ENCODE results near the gene RIMS4.

The RIMS4 gene

DNA sequence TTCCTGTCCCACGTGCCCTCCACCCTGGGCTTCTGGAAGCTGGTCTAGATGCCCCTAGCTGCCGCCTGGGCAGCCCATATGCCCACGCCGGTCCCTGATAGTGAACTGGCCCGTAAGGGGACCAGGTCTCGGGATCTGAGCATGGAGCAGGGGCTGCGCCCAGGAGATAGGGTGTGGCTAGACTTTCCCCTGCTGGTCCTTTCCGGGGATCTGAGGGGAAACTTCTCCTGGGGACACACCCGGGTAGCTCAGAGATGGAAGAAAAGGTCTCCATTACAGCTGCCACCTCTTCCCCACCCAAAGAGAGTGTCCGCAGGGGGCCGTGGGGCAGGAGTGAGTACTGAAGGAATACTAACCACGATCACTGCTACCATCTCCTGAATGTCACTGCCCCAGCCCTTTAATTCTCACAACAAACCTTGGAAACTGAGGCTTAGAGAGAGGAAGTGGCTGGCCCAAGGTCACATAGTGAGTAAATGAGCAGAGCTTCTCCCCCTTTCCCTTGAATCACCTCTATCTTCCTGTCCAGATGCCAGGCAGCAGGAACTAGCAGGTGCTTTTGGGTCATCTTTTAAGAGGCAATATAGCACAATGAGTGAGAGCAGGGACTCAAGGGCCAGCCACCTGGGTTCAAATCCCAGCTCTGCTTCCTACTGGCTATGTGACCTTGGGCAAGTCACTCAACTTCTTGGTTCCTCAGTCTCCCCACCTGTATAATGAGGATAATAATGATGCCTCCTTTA, 107.0 kb downstream of the RIMS4 start:
- DNase-seq = peak in 1 of 56 donors; percentile 56

DNA sequence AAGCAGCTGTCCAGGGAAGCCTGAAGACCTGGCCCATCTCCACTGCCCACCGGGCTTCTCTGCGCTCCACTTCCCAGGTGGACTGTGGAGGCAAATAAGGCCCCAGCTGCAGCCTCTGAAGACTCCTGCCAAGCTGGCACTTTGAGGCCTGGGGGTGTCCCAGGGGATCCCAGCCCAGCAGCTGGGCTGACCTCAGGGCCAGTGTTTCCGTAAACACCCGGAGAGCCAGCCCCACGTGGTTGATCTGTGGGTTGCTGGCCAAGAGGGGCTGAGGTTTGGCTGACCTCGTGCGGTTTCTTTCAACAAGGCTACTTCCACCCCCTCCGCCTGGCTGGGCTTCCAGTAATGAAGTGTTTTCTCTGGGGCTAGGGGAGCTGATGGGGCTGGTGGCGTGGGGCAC, 107.6 kb downstream of the RIMS4 start:
- DNase-seq = peak in 55 of 56 donors; percentile 29 to 91 (median 82)

DNA sequence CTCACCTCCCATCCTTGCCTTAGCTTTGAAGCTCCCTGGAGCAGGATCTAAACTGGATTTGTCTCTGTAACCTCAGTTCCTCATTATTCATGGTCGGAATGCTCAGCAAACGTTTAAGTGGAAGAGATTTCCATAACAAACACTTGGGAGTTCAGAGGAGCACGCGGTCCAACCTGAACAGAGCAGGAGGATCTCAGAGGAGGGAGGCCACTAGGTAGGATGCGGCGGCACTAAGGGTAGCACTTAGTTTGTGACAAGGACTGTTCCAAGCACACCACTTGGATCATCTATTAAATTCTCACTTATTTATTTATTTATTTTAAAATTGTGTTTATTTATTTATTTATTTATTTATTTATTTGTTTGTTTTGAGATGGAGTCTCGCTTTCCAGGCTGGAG, 108.5 kb downstream of the RIMS4 start:
- no peak for DNase-seq

All from nucleus accumbens (tissue), 56 donors.